ENCODE measurements around the gene TEN1.

The TEN1 gene

DNA sequence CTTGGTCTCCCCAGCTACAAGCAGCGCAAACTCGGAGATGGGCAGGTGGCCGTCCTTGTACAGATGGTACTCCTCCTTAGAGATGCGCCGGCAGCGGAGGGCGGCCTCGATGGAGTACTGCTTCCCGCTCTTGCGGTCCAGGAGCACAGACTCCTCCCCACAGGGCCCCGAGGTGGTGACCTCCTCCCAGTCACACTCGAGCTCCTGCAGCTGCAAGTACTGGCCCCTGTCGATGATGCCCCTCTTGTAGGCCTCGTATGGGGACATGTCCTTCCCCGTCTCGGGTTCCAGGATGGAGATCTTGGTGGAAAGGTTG, 28.8 kb downstream of the TEN1 start:
- DNase-seq = no peak

DNA sequence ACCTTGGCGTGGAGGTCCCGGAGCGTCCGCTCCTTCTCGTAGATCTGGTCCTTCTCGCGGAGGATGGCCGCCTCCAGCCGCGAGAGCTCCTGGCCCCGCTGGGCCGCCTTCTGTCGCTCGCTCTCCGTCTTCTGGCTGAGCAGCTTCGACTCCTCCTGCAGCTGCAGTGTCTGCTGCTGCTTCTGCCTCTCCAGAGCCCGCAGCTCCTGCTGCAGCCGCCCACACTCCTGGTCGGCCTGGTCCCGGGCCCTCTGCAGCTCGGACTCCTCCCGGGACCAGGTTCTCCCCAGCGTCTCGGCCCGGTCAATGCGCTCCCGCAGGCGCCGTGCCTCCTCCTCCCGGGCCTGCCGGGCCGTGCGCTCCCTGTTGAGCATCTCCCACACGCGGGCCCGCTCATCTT, 29.2 kb downstream of the TEN1 start:
- no peak for DNase-seq

DNA sequence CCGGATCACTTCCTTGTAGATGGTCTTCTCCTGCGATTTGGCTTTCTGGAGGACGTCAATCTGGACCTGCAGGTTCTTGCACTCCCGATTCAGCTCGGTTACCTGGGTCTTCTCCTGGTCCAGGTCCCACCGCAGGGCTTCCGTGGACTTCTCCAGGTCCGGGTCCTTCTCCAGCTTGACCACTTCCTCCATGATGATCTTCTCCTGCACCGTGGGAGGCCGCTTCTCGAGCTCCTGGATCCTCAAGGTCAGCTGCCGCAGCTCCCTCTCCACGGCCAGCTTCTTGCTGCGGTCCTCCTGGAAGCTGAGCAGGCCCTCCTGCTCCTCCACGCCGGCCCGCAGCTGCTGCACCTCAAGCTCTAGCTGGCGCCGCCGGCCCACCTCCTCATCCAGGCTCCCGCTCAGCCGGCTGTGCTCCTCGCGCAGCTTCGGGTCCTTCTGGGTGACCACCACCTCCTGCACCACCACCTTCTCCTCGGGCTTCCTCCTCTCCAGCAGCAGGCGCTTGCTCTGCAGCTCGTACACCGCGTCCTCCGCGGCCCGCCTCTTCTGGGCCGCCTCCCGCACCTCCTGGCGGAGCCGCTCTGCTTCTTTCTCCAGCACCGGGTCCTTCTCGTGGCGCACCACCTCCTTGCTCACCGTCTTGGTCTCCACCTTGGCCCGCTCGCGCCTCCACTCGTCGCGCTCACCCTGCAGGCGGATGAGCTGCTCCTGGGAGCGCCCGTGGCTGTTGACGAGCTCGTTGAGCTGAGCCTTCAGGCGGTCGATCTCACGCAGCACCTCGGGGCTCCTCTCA, 29.8 kb downstream of the TEN1 start:
- no peak for DNase-seq

DNA sequence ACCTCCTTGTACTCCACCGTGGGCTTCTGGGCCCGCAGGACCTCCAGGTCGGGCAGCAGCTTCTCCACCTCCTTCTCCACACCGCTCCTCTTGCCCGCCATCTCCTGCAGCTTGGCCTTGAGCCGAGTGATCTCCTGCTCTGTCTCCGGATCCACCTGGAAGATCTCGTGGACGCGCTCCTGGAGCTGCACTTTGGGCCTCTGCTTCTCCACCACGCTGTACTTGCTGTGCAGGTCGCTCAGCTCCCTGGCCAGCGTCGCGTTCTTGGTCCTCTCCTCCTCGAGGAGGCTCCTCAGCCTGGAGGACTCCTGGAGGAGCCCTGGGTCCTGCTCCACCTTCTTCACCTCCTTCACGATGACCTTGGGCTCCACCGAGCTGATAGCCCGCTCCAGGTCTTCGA, 30.4 kb downstream of the TEN1 start:
- DNase-seq = no peak

DNA sequence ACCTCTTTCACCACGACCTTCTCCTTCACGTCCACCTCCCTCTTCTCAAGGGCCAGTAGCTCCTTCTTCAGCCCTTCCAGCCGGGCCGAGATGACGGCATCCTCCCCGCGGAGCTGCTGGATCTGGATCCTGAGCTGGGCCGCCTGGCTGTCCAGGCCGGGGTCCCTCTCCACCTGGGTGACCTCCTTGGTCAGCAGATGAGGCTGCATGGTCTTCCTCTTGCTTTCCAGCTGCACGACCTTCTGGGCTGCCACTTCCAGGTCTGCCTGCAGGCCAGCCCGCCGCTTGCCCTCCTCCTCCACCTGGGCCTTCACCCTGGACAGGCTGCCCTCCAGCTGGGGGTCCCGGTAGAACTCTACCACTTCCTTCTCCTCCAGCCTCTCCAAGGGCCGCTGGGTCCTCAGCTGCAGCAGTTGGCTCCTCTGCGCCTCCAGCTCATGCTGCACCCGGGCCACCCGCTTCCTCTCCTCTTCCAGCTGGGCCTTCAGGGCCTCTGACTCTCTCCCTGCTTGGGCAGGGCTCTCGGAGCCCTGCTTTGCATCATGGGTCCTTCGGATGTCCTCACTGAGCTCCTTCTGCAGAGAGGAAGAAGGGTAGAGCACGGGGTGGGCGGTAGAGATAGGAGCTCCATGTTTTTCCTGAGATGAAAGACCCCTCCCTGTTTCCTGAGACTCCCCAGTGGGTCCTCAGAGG, 31.1 kb downstream of the TEN1 start:
- DNase-seq = no peak

DNA sequence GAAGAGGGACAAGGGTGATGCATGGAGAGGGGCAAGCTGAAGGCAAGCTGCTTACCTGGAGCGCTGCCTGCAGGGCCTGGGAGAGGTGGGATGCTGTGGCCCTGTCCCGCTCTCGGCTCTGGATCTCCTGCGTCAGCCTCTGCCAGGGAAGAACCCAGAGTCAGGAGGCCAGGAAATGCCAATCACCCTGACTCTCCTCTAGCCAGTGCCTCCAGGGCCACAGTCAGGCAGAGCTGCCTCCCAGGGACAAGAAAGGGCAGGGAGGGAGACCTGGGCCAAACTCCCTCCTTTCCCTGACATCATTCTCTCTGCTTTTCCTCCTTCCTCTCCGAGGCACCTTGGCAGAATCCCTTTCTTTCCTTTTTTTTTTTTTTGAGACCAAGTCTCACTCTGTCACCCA, 32.9 kb downstream of the TEN1 start:
- DNase-seq = no peak

DNA sequence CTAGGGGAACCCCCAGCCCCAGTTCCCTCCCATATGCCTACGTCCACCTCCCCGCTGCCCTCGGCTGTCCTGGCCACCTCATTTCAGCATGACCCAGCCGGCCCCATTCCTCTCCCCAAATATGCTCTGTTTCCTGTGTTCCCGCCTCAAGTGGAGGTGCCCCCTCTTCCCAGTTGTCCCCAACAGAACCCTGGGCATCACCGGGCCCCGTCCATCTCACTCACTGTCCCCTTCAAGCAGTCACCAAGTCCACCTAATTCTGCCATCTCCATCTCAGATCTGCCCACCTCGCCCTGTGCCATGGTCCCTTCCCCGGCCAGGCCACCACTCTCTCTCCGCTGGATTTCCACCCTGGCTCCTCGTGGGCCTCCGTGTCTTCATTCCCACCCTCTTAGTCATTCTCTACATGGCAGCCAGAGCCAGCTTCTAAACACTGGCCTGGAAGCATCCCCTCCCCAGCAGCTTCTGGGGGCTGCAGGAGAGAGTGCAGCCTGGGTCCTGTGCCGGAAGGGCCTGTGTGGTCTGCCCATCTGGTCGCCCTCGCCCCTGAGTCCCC, 34.4 kb downstream of the TEN1 start:
- DNase-seq = no peak

DNA sequence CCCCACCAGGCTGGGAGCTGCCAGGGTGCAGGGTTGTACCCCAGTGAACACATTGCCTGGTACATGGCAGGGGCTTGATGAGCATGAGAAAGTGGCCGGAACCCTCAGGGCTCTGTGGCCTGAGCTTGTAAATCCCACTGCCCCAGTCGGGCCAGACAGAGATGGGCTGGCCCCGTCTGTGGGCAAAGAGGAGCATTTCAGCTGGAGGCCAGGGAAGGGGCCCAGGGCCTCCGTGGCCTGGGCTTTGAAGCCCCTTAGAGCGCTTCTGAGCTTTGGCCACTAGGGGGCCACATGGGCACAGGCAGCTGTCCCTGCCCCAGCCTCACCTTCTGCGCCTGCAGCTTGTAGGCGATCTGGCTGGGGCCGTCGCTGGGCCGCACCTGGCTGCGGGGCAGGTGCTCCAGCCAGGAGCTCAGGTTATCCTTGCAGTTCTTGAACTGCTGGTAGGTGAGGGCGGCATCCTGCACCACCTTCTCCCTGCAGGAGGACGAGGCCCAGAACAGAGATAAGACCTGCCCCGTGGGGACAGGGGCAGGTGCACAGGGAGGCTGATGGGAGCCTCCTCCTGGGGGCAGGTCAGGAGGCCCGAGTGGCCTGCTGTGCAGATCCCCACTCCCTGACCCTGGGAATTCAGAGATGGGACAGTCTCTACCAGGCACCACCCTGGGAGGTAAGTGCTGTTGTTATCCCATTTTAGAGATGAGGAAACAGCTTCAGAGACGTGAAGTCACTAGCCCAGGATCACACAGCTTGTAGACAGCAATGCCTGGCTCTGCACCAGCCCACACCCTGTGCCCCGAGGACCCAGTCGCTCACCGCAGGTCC, 35.3 kb downstream of the TEN1 start:
- peak; percentile 15 for DNase-seq

DNA sequence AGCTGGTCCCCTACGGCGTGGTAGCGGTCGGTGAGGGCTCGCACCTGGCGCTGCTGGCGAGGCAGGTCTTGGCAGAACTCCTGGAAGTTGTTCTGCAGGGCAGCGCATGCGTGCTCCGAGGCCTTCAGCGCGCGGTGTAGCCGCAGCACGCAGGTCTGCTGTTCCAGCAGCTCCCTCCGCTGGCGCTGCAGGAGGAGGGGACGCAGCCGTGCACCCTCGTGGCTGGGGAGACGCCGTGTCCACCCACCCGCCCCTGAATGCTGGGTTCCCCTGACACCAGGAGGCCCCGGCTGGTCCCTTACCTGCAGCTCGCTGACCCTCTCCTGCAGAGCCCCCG, 35.9 kb downstream of the TEN1 start:
- DNase-seq = no peak

DNA sequence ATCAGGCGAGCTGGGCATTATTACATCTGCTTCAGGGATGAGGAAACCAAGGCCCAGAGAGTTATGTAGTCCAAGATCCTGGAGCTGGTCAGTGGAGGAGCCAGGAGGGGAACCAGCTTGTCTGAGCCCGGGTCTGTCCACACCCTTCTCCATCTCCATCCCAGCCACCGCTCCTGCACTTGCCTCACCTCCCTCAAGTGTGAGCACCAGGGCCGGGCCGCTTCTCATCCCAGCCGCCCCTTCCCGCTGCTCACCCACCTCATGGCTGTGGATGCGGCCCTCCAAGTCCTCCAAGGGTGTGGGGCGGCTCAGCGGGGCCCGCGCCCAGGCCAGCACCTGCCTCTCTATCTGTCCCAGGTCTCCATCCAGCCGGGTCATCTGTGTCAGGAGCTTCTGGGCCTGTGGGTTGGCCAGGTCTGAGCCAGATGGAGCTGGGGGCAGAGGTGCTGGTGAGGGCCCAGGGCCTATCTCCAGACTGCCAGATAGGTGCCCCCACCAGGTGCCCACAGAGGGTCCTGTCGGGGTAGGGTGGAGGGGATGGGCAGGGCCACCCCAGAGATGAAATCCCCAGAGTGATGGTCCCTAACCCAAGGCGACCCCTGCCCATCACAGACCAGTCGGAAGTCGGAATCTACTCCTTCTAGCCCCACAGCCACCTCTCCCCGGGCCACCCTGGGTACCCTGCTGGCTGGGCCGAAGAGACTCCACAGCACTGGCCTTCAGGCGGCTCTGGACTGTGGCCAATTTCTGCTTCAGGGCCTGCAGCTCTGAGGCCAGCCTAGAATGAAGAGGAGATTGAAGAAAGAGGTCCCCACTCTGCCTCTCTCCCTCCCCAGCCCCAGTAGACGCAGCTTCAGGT, 38.7 kb downstream of the TEN1 start:
- DNase-seq = no peak

DNA sequence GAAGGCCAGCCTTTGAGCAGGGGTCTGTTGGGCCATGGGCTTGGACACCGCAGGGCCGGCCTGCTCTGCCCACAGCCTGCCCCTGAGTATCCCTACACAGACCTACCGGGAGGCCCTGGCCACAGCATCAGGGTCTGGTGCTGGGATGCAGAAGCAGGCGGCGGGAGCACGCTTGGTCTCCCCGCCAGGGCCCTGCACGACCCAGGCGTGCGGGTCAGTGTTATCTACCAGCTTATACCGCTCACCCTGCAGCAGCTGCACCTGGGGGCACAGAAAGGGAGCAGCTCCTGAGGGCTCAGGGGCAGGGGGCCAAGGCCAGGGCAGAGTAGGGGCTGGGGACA, 39.3 kb downstream of the TEN1 start:
- DNase-seq = no peak

DNA sequence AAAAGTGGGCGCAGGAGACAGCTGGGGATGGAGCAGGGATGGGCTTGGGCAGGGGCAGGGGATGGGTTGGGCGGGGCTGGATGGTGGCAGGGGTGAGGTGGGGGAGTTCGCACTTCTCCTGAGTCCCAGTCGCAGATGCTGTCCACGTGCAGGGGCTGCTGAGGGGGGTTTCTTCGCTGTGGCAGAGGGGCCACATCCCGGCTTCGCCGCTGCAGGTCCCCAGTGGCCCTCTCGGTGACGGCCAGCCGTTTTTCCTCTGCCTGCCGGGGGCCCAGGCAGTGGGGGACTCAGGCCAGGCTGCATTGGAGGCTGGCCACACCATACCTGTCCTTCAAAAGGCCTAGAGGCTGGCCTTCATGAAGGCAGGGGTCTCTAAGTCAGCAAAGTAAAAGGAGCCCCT, 39.8 kb downstream of the TEN1 start:
- no peak for DNase-seq

DNA sequence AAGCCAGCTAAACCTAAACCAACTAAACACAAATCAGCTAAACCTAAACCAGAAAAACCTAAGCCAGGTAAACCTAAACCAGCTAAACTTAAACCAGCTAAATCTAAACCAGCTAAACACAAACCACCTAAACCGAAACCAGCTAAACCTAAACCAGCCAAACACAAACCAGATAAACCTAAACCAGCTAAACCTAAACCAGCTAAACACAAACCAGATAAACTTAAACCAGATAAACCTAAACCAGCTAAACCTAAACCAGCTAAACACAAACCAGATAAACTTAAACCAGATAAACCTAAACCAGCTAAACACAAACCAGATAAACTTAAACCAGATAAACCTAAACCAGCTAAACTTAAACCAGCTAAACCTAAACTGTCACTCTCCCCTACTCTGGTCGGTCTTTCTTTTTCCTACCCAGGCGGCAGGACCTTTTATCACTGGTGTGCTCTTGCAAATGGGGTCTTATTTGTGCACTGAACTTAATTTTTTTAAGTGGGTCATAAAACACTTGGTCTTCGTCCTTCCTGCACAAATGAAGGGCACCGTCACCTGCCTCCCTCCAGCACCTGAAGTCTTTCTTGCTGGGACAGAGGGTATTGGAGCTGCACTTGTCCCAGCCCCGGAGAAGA, 40.9 kb downstream of the TEN1 start:
- DNase-seq = no peak

DNA sequence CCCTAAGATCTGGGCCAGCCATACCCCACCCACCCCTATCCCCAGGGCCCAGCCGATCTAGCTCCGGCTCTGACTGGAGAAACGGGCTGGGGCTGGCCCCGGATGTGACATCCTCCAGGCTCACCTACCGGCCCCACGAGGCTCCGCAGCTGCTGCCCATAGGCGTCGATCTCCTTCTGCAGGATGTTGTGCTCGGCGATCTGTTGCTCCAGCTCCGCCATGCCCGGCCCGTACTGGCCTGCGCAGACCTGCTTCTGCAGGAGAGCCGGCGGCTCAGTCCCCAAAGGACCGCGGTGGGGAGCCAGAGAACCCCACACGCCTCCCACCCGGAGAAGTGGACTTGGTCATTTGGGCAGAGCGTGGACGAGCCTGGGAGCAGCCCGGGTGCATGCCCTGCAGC, 43.2 kb downstream of the TEN1 start:
- no peak for DNase-seq

DNA sequence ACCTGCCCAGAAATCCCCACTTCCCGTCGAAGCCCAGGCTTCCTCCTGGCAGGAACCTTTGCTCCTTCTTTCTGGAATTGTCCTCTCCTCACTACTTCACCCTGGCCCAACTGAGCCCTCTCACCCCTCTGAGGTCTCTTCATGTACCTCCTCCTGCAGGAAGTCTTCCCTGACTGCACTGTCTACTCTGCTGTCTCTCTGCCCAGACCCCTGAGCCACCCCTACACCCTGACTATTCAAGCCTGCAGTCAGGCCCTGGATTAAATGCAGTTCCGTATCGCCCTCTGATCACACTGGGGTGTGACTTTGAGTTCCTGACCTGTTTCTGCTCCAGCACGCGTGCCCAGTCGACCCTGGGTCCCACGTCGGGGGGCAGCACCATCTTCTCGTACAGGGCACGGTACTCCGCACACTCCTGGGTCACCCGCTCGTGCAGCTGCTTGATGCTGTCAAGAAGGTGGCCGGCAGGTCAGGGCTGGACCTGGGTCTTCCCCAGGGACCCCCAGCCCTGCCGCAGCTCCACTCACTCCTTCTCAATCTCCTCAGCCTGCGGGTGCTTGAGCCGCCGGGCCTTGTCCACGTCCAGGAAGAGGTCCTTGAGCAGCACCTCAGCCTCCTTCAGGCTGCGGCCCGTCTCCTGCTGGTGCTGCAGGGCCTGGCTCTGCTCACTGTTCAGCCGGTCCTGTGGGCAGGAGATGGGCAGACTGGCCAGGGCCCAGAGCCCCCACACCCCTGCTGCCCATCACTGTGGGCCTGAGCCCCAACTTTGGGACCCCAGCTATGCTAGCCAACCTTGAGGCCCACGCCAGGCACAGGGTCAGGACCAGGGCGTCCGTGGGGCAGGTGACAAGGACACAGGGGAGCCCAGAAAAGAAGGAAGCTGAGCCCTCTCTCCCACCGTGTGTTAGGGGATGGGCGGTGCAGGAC, 44.2 kb downstream of the TEN1 start:
- no peak for DNase-seq

DNA sequence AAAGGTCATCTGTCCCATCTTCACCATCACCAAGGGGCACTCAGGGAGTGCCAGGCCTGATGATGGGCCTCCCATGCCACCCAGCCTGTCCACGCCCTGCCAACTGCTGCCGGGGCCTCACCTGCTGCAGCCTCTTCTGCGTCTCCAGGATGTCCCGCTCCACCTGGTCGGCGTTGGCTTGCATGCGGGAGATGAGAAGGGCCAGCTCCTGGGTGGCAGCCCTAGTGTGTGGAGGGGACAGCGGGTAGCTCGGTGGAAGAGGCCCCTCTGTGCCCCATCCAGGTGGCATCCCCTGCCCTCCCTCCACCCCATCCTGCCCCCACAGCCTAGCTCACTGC, 44.8 kb downstream of the TEN1 start:
- no peak for DNase-seq

DNA sequence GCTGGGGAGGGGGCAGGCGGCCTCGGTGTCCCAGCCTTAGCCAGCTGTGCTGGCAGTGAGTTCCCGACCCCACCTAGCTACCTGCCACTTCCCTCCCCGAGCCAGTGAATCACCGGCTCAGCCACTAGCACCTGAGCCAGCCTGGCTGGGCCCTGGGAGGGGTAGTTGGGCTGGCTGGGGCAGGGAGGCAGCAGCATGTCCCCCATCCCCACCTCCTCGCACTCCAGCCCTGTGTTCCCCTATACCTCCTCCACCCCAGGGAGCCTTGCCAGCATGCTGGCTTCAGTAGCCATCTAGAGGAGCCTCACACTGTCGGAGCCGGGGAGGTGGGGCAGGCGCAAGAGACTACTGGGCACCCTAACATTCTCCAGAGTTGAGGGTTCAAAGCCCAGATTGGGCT, 45.3 kb downstream of the TEN1 start:
- DNase-seq = no peak

DNA sequence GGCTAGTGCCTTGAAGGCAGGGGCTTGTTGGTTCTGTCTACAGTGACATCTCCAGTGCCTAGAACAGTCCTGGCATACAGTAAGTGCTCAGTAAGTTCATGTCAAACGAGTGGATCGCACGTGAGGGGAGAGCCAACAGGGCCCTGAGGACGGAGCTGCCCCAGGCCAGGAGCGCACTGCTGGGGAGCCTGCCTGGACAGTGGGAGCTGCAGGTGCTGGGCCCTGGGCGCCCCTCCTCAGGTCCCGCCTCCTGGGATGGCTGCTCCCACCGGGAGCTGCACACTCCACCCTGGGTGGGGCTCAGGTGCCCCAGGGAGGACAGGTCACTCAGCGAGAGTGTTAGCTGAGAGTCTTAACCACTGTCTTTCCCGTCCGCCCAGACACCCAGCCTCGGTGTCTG, 46.3 kb downstream of the TEN1 start:
- no peak for DNase-seq

DNA sequence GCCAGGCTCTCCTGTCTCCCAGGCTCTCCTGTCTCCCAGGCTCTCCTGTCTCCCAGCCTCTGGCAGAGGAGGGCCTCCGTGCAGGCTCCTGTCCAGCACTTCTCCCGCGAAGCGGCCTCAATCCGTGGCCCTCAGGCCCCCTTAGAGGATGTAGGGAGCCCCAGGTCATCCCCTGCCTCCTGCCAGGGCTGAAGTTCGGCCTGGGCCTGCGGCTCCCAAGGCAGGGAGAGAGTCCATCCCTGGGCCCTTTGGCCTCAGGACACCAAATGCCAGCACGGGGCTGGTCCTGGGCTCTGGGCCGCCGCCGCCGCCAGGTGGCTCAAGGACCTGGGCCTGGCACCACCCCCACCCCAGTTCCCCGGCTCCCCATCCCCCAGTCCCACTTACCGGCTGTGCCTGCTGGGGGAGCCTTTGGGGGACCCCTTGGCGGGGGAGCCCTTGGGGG, 47.7 kb downstream of the TEN1 start:
- no peak for DNase-seq

DNA sequence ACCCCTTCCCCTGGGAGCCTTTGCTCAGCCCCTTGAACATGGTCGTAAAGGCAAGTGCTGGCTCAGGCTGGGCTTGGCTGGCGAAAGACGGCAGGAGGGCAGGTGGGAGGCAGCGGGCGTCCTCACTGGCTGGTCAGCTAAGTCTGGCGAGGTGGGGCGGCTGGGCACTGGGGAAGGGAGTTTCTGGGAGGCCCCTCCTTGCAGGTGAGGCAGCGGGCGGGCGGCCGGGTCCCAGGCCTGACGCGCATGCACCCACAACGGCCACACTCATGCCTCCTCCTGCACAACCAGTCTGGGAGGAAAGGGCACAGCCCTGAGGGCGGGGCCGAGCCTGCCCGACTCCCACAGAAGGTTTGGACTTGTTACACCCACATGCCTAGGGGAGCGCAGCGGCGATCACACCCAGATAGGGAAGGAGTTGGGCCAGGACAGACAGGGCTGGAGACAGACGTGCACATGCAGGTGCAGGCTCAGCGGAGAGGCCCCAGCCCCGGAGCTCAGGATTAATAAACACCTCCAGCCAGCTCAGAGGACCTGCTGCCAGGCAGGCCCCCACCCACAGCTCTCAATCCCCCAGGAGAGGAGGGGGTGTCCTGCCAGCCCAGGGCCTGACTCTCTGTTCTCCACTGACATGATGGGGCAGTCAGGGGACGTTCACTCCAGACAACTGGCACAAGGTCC, 48.3 kb downstream of the TEN1 start, which contains the start of gene EVPL:
EVPL (minus strand) TSS at position 148 of the 681 bp plus-strand sequence; CDS start at position 40, 108 bp downstream.
- DNase-seq = peak; percentile 22
